ENCODE measurements around the gene SLC38A8. TPM values are rescaled to one million over a fixed set of nuclear protein-coding genes. Genes with fewer than 3 reads are reported as not detected.

Gene SLC38A8
- total RNA-seq, 2 experiments from 2014 or later: not detected

DNA sequence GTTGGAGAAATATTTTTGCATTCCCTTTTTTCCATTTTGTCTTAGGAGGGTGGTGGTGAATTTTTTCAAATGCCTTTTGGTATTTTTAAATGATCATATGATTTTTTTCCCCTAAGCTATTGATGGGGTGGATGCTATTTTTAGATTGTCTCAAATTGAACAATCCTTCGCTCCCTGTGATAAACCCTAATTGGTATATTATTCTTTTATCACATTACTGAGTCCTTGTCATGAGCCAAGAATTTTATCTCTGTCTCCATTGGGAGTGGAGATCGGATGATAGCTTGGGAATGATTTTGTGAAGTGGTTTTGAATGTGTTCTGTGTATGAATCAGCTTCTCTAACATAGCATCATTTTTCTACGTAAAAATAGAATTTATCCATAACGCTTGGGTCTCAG is 59.1 kb downstream of the SLC38A8 start:
- H3K27ac Mint-ChIP-seq: no peak overlapping the region
- Histone ChIP-seq H3K4me1 (ENCODE audit: insufficient read depth, low read length) (no peaks in the 10 kb centered on the region), H3K9me3 (ENCODE audit: control insufficient read depth in 1 of 2, insufficient read depth in 1 of 2, low read length in 2 of 2) (peaks cover 1 to 8% of the 10 kb centered on the region in 2 experiments), H3K27me3 (ENCODE audit: control insufficient read depth in 1 of 2, insufficient read depth in 2 of 2, low read length in 2 of 2) (no peaks in the 10 kb centered on the region), H3K27ac (ENCODE audit: low read depth in 1 of 2, low read length in 2 of 2) (no peak overlapping the region), H3K4me3 (ENCODE audit: low read length) (no peak overlapping the region), H3K36me3 (ENCODE audit: insufficient read depth, low read length) (no peaks in the 10 kb centered on the region)
- ChIA-PET CTCF (no interaction called here), POLR2A (no interaction called here)
- no peaks in the 10 kb centered on the region for H3K4me1 Mint-ChIP-seq (ENCODE audit: low read depth)
- H3K4me3 Mint-ChIP-seq: no peak overlapping the region
- TF ChIP-seq, protein P1, sequence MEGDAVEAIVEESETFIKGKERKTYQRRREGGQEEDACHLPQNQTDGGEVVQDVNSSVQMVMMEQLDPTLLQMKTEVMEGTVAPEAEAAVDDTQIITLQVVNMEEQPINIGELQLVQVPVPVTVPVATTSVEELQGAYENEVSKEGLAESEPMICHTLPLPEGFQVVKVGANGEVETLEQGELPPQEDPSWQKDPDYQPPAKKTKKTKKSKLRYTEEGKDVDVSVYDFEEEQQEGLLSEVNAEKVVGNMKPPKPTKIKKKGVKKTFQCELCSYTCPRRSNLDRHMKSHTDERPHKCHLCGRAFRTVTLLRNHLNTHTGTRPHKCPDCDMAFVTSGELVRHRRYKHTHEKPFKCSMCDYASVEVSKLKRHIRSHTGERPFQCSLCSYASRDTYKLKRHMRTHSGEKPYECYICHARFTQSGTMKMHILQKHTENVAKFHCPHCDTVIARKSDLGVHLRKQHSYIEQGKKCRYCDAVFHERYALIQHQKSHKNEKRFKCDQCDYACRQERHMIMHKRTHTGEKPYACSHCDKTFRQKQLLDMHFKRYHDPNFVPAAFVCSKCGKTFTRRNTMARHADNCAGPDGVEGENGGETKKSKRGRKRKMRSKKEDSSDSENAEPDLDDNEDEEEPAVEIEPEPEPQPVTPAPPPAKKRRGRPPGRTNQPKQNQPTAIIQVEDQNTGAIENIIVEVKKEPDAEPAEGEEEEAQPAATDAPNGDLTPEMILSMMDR (IDR thresholded peaks at IDR 0.05): no peak
- H3K9me3 Mint-ChIP-seq: no peaks in the 10 kb centered on the region
- DNase-seq (no peak), ATAC-seq (ENCODE audit: poor library complexity) (no peak)
- H3K36me3 Mint-ChIP-seq (ENCODE audit: low read depth): no peaks in the 10 kb centered on the region
- H3K27me3 Mint-ChIP-seq: peaks cover 6% of the 10 kb centered on the region
- intact Hi-C loops (cut with DNase I, micrococcal nuclease): no loop called here

DNA sequence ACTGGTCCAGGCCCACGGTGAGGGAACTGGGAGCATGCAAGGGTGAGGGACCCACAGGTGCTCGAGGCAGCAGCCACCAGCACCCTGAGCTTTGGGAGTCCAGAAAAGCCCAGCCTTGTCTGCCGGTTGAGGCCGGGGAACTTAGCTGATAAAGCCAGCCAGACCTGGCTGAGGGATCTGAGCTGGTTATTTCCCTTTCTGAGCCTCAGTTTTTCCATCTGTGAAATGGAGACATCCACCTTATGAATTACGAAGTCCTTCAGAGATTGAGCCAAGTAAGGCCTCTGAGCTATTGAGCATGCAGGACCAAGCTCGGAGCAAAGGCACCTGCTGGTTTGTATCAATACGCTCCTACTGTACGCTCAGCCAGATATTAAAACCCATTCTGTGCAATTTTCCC is 60.8 kb downstream of the SLC38A8 start:
- no peak overlapping the region for H3K4me3 ChIP-seq (ENCODE audit: low read length)
- POLR2A ChIA-PET: no interaction called here
- intact Hi-C loops (cut with DNase I, micrococcal nuclease): no loop called here
- ATAC-seq (ENCODE audit: poor library complexity): no peak
- H3K27ac ChIP-seq (ENCODE audit: low read depth in 1 of 2, low read length in 2 of 2): no peak overlapping the region
- no peaks in the 10 kb centered on the region for H3K27me3 ChIP-seq (ENCODE audit: control insufficient read depth in 1 of 2, insufficient read depth in 2 of 2, low read length in 2 of 2)
- Mint-ChIP-seq H3K4me3 (no peak overlapping the region), H3K27me3 (peaks cover 6% of the 10 kb centered on the region), H3K9me3 (peaks cover 2% of the 10 kb centered on the region), H3K27ac (no peak overlapping the region), H3K4me1 (ENCODE audit: low read depth) (no peaks in the 10 kb centered on the region), H3K36me3 (ENCODE audit: low read depth) (no peaks in the 10 kb centered on the region)
- H3K4me1 ChIP-seq (ENCODE audit: insufficient read depth, low read length): no peaks in the 10 kb centered on the region
- TF ChIP-seq, protein P1 (IDR thresholded peaks at IDR 0.05): no peak
- H3K36me3 ChIP-seq (ENCODE audit: insufficient read depth, low read length): no peaks in the 10 kb centered on the region
- CTCF ChIA-PET: no interaction called here
- H3K9me3 ChIP-seq (ENCODE audit: control insufficient read depth in 1 of 2, insufficient read depth in 1 of 2, low read length in 2 of 2): peaks cover 7 to 20% of the 10 kb centered on the region in 2 experiments
- DNase-seq: no peak

DNA sequence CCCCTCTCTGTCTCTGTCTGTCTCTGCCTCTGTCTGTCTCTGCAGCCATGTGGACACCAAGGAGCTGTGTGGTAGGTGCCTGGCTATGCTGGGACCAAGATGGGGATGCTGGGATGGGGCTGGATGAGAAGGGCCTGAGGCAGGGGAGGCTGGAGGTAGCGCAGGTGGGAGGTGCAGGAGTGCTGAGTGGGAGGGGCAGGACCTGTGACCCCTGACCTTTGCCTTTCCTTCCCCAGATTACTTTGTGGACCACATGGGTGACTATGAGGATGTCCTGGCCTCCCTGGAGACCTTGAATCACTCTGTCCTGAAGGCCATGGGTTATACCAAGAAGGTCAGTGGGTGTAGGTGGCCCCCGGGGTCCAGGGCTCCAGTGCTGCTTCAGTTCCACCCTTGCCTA is 61.8 kb downstream of the SLC38A8 start:
- CTCF ChIA-PET: no interaction called here
- Histone ChIP-seq H3K36me3 (ENCODE audit: insufficient read depth, low read length) (no peaks in the 10 kb centered on the region), H3K9me3 (ENCODE audit: control insufficient read depth in 1 of 2, insufficient read depth in 1 of 2, low read length in 2 of 2) (peaks cover 7 to 20% of the 10 kb centered on the region in 2 experiments), H3K4me3 (ENCODE audit: low read length) (no peak overlapping the region), H3K4me1 (ENCODE audit: insufficient read depth, low read length) (no peaks in the 10 kb centered on the region), H3K27ac (ENCODE audit: low read depth in 1 of 2, low read length in 2 of 2) (no peak overlapping the region), H3K27me3 (ENCODE audit: control insufficient read depth in 1 of 2, insufficient read depth in 2 of 2, low read length in 2 of 2) (no peaks in the 10 kb centered on the region)
- H3K36me3 Mint-ChIP-seq (ENCODE audit: low read depth): no peaks in the 10 kb centered on the region
- peaks cover 2% of the 10 kb centered on the region for H3K9me3 Mint-ChIP-seq
- TF ChIP-seq, protein P1 (IDR thresholded peaks at IDR 0.05): no peak
- ATAC-seq (ENCODE audit: poor library complexity) (no peak), DNase-seq (no peak)
- intact Hi-C loops (cut with DNase I, micrococcal nuclease): no loop called here
- H3K27me3 Mint-ChIP-seq: peaks cover 3% of the 10 kb centered on the region
- H3K27ac Mint-ChIP-seq: no peak overlapping the region
- H3K4me3 Mint-ChIP-seq: no peak overlapping the region
- H3K4me1 Mint-ChIP-seq (ENCODE audit: low read depth): no peaks in the 10 kb centered on the region
- POLR2A ChIA-PET: no interaction called here

Data from CD4-positive, alpha-beta T cell (primary cell).